ENCODE data around the gene CHURC1. TPM values are rescaled to one million over a fixed set of nuclear protein-coding genes. Genes with fewer than 3 reads are reported as not detected.

The CHURC1 gene
- total and polyA plus RNA-seq, 4 donors = 18.8 to 174 (median 34.6) TPM

DNA sequence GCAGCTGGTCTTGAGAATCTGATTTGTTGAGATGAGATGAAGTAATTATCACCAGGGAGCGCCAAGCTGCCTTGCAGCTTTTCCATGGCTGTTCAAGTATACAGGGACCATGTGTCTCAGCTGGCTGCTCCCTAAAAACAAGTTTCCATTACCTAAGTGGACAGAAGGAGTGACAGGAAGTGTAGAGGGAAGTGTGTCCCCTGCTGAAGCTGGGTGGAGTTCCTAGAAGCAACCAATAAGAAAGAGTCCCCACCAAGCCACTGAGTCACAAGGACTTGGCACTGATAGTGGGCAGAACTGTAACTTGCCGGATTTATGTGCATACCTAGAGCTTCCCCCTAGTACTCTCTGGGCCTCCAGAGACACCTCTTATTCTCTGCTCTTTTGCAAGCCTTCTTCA lies 29.8 kb downstream of the CHURC1 start:
- H3K4me1 ChIP-seq (ENCODE audit: control insufficient read depth in 4 of 4, insufficient read depth in 4 of 4, low read length in 3 of 4) = peaks cover 32 to 73% (median 58%) of the 10 kb centered on the region in 4 donors
- H3K27ac ChIP-seq (ENCODE audit: low read depth in 1 of 2, low read length in 2 of 2) = peak overlapping the region in 1 of 2 donors; percentile 3
- TF ChIP-seq JUND (IDR thresholded peaks at IDR 0.05) = no peak
- TF ChIP-seq, protein P1, sequence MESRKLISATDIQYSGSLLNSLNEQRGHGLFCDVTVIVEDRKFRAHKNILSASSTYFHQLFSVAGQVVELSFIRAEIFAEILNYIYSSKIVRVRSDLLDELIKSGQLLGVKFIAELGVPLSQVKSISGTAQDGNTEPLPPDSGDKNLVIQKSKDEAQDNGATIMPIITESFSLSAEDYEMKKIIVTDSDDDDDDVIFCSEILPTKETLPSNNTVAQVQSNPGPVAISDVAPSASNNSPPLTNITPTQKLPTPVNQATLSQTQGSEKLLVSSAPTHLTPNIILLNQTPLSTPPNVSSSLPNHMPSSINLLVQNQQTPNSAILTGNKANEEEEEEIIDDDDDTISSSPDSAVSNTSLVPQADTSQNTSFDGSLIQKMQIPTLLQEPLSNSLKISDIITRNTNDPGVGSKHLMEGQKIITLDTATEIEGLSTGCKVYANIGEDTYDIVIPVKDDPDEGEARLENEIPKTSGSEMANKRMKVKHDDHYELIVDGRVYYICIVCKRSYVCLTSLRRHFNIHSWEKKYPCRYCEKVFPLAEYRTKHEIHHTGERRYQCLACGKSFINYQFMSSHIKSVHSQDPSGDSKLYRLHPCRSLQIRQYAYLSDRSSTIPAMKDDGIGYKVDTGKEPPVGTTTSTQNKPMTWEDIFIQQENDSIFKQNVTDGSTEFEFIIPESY (IDR thresholded peaks at IDR 0.05) = no peak
- no peaks in the 10 kb centered on the region for H3K27me3 ChIP-seq (ENCODE audit: control insufficient read depth in 4 of 4, insufficient read depth in 4 of 4, low read length in 3 of 4)
- no peak overlapping the region for H3K9ac ChIP-seq (ENCODE audit: low read depth in 1 of 2, low read length in 2 of 2)
- 97% methylated on average over 2 of the region's 2 CpGs for WGBS
- H3K36me3 ChIP-seq (ENCODE audit: control insufficient read depth in 4 of 4, insufficient read depth in 3 of 4, low read depth in 1 of 4, low read length in 3 of 4) = peaks cover 0 to 6% (median 0%) of the 10 kb centered on the region in 4 donors
- H3K9me3 ChIP-seq (ENCODE audit: control insufficient read depth in 4 of 4, low read length in 3 of 4) = no peaks in the 10 kb centered on the region
- H3K4me3 ChIP-seq (ENCODE audit: low read depth in 1 of 3, low read length in 3 of 3) = no peak overlapping the region
- DNase-seq (ENCODE audit: low spot score) = no peak

DNA sequence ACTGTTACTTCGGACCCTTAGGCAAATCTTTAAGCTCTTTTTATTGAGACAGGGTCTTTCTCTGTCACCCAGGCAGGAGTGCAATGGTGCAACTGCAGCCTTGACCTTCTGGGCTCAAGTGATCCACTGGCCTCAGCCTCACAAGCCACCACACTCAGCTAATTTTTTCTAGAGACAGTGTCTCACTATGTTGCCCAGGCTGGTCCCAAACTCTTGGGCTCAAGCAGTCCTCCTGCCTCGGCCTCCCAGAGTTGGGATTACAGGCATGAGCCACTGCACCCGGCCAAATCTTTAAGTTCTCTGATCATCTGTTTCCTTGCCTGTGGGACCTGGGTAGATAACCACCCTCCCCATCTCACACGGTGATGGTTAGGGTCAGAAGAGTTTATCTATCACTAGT lies 30.6 kb downstream of the CHURC1 start:
- H3K9ac ChIP-seq (ENCODE audit: low read depth in 1 of 2, low read length in 2 of 2) = no peak overlapping the region
- peaks cover 27 to 68% (median 52%) of the 10 kb centered on the region in 4 donors for H3K4me1 ChIP-seq (ENCODE audit: control insufficient read depth in 4 of 4, insufficient read depth in 4 of 4, low read length in 3 of 4)
- no peak overlapping the region for H3K4me3 ChIP-seq (ENCODE audit: low read depth in 1 of 3, low read length in 3 of 3)
- WGBS = 96% methylated on average over 4 of the region's 4 CpGs
- TF ChIP-seq, protein P2, sequence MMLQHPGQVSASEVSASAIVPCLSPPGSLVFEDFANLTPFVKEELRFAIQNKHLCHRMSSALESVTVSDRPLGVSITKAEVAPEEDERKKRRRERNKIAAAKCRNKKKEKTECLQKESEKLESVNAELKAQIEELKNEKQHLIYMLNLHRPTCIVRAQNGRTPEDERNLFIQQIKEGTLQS (IDR thresholded peaks at IDR 0.05) = no peak
- TF ChIP-seq HNF4A (conservative IDR thresholded peaks at IDR 0.05) (no peak), YY1 (IDR thresholded peaks at IDR 0.05) (no peak), FOXA1 (IDR thresholded peaks at IDR 0.05) (no peak), FOXA2 (IDR thresholded peaks at IDR 0.05) (no peak), GABPA (IDR thresholded peaks at IDR 0.05 in 1 of 2, conservative IDR thresholded peaks at IDR 0.05 in 1 of 2) (no peak), SP1 (IDR thresholded peaks at IDR 0.05) (no peak), HNF4G (IDR thresholded peaks at IDR 0.05) (no peak), RAD21 (IDR thresholded peaks at IDR 0.05) (no peak), JUND (IDR thresholded peaks at IDR 0.05) (no peak), RXRA (IDR thresholded peaks at IDR 0.05) (no peak), NR2F2 (IDR thresholded peaks at IDR 0.05) (no peak), EGR1 (IDR thresholded peaks at IDR 0.05; ENCODE audit: low read depth in 2 of 2) (no peak)
- TF ChIP-seq, protein P3, sequence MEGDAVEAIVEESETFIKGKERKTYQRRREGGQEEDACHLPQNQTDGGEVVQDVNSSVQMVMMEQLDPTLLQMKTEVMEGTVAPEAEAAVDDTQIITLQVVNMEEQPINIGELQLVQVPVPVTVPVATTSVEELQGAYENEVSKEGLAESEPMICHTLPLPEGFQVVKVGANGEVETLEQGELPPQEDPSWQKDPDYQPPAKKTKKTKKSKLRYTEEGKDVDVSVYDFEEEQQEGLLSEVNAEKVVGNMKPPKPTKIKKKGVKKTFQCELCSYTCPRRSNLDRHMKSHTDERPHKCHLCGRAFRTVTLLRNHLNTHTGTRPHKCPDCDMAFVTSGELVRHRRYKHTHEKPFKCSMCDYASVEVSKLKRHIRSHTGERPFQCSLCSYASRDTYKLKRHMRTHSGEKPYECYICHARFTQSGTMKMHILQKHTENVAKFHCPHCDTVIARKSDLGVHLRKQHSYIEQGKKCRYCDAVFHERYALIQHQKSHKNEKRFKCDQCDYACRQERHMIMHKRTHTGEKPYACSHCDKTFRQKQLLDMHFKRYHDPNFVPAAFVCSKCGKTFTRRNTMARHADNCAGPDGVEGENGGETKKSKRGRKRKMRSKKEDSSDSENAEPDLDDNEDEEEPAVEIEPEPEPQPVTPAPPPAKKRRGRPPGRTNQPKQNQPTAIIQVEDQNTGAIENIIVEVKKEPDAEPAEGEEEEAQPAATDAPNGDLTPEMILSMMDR (IDR thresholded peaks at IDR 0.05; ENCODE audit: low read depth, low read length, missing input control) = no peak
- TF ChIP-seq, protein P1 (IDR thresholded peaks at IDR 0.05) = no peak
- TF ChIP-seq, protein P4, sequence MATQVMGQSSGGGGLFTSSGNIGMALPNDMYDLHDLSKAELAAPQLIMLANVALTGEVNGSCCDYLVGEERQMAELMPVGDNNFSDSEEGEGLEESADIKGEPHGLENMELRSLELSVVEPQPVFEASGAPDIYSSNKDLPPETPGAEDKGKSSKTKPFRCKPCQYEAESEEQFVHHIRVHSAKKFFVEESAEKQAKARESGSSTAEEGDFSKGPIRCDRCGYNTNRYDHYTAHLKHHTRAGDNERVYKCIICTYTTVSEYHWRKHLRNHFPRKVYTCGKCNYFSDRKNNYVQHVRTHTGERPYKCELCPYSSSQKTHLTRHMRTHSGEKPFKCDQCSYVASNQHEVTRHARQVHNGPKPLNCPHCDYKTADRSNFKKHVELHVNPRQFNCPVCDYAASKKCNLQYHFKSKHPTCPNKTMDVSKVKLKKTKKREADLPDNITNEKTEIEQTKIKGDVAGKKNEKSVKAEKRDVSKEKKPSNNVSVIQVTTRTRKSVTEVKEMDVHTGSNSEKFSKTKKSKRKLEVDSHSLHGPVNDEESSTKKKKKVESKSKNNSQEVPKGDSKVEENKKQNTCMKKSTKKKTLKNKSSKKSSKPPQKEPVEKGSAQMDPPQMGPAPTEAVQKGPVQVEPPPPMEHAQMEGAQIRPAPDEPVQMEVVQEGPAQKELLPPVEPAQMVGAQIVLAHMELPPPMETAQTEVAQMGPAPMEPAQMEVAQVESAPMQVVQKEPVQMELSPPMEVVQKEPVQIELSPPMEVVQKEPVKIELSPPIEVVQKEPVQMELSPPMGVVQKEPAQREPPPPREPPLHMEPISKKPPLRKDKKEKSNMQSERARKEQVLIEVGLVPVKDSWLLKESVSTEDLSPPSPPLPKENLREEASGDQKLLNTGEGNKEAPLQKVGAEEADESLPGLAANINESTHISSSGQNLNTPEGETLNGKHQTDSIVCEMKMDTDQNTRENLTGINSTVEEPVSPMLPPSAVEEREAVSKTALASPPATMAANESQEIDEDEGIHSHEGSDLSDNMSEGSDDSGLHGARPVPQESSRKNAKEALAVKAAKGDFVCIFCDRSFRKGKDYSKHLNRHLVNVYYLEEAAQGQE (IDR thresholded peaks at IDR 0.05) = no peak
- H3K9me3 ChIP-seq (ENCODE audit: control insufficient read depth in 4 of 4, low read length in 3 of 4) = no peaks in the 10 kb centered on the region
- no peaks in the 10 kb centered on the region for H3K36me3 ChIP-seq (ENCODE audit: control insufficient read depth in 4 of 4, insufficient read depth in 3 of 4, low read depth in 1 of 4, low read length in 3 of 4)
- no peaks in the 10 kb centered on the region for H3K27me3 ChIP-seq (ENCODE audit: control insufficient read depth in 4 of 4, insufficient read depth in 4 of 4, low read length in 3 of 4)
- no peak overlapping the region for H3K27ac ChIP-seq (ENCODE audit: low read depth in 1 of 2, low read length in 2 of 2)
- DNase-seq (ENCODE audit: low spot score) = no peak
